Measurements from ENCODE around the gene RPS6KA2.

Gene RPS6KA2

GRCh38 chr6:166626177-166627032, 646 bp downstream of the RPS6KA2 start:
- peak in 1 of 2 experiments; percentile 33 for DNase-seq (ENCODE audit: low read depth in 1 of 2, low spot score in 1 of 2)
- no peak overlapping the region for H3K27ac ChIP-seq (replicated peaks)
- H3K4me3 ChIP-seq (replicated peaks; ENCODE audit: insufficient read depth, low read length), result peak overlapping the region; percentile 52
- H3K27me3 ChIP-seq (ENCODE audit: insufficient read depth, poor library complexity, severe bottlenecking), result no peaks in the 10 kb centered on the region
- TF ChIP-seq, protein P1, sequence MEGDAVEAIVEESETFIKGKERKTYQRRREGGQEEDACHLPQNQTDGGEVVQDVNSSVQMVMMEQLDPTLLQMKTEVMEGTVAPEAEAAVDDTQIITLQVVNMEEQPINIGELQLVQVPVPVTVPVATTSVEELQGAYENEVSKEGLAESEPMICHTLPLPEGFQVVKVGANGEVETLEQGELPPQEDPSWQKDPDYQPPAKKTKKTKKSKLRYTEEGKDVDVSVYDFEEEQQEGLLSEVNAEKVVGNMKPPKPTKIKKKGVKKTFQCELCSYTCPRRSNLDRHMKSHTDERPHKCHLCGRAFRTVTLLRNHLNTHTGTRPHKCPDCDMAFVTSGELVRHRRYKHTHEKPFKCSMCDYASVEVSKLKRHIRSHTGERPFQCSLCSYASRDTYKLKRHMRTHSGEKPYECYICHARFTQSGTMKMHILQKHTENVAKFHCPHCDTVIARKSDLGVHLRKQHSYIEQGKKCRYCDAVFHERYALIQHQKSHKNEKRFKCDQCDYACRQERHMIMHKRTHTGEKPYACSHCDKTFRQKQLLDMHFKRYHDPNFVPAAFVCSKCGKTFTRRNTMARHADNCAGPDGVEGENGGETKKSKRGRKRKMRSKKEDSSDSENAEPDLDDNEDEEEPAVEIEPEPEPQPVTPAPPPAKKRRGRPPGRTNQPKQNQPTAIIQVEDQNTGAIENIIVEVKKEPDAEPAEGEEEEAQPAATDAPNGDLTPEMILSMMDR (IDR thresholded peaks at IDR 0.05; ENCODE audit: insufficient read depth, low read length), result no peak
- no peak for TF ChIP-seq GABPA (IDR thresholded peaks at IDR 0.05; ENCODE audit: low read depth)
- TF ChIP-seq SPI1 (IDR thresholded peaks at IDR 0.05; ENCODE audit: borderline replicate concordance, low read depth), result no peak
- TF ChIP-seq REST (IDR thresholded peaks at IDR 0.05; ENCODE audit: insufficient replicate concordance, low read depth), result no peak
- no peak for TF ChIP-seq POLR2AphosphoS5 (IDR thresholded peaks at IDR 0.05; ENCODE audit: low read depth)

- no peaks in the 10 kb centered on the region for H3K27me3 ChIP-seq (ENCODE audit: insufficient read depth, poor library complexity, severe bottlenecking)
Measured at GRCh38 chr6:166625356-166625755, 1.7 kb downstream of the RPS6KA2 start.

More at GRCh38 chr6:166625356-166625755, 1.7 kb downstream of the RPS6KA2 start:
- no peak for TF ChIP-seq POLR2AphosphoS5 (IDR thresholded peaks at IDR 0.05; ENCODE audit: low read depth)
- TF ChIP-seq SPI1 (IDR thresholded peaks at IDR 0.05; ENCODE audit: borderline replicate concordance, low read depth), result no peak
- TF ChIP-seq, protein P1 (IDR thresholded peaks at IDR 0.05; ENCODE audit: insufficient read depth, low read length), result no peak
- TF ChIP-seq GABPA (IDR thresholded peaks at IDR 0.05; ENCODE audit: low read depth), result no peak
- no peak for TF ChIP-seq REST (IDR thresholded peaks at IDR 0.05; ENCODE audit: insufficient replicate concordance, low read depth)
- H3K4me3 ChIP-seq (replicated peaks; ENCODE audit: insufficient read depth, low read length), result no peak overlapping the region
- no peak overlapping the region for H3K27ac ChIP-seq (replicated peaks)
- DNase-seq (ENCODE audit: low read depth in 1 of 2, low spot score in 1 of 2), result no peak

All from HL-60 (cell line).